Fibroblast of lung (primary cell): Measurements from ENCODE around the gene FUT4. TPM values are rescaled to one million over a fixed set of nuclear protein-coding genes. Genes with fewer than 3 reads are reported as not detected.

ENCODE experiments used
- DNase-seq, 2 donors: peaks; one replicate each; pipeline versions ENCODE4 v3.0.0 to v3.0.0-alpha.2; 2010; ENCODE audit warnings: low read depth in 2 of 2
- H2AFZ ChIP-seq: 2 replicates; pipeline ENCODE4 v1.5.1; 2012; ENCODE audit warnings: low read length, control low read depth, inconsistent platforms
- H3K27ac ChIP-seq: 2 replicates; pipeline ENCODE4 v1.5.1; 2011; ENCODE audit warnings: low read length, control low read depth; ENCODE audit not compliant: insufficient read depth
- H3K27me3 ChIP-seq: 2 replicates; pipeline ENCODE4 v1.5.1; 2011; ENCODE audit warnings: mild to moderate bottlenecking, low read length; ENCODE audit not compliant: control insufficient read depth, insufficient read depth
- H3K36me3 ChIP-seq: 2 replicates; pipeline ENCODE4 v1.5.1; 2011; ENCODE audit warnings: low read length; ENCODE audit not compliant: control insufficient read depth, insufficient read depth
- H3K4me1 ChIP-seq: 2 replicates; pipeline ENCODE4 v1.5.1; 2011; ENCODE audit warnings: low read length; ENCODE audit not compliant: control insufficient read depth, insufficient read depth; ENCODE audit errors: extremely low read depth
- H3K4me2 ChIP-seq: 2 replicates; pipeline ENCODE4 v1.5.1; 2011; ENCODE audit warnings: low read length, control low read depth; ENCODE audit not compliant: insufficient read depth; ENCODE audit errors: extremely low read depth
- H3K4me3 ChIP-seq, 4 experiments: fragments of 200-600 bp in 1 of 4; sonication (generic) in 1 of 4; replicated peaks in 1 of 4; 2 replicates each; pipeline ENCODE4 v1.5.1; 2011 to 2016; ENCODE audit warnings: low read length in 4 of 4, low read depth in 3 of 4, mild to moderate bottlenecking in 3 of 4, control low read depth in 2 of 4, inconsistent platforms in 1 of 4, mixed read lengths in 1 of 4; ENCODE audit not compliant: insufficient read depth in 1 of 4; ENCODE audit errors: control extremely low read depth in 1 of 4
- H3K79me2 ChIP-seq: 2 replicates; pipeline ENCODE4 v1.5.1; 2012; ENCODE audit warnings: mild to moderate bottlenecking, low read length, inconsistent platforms; ENCODE audit not compliant: control insufficient read depth, insufficient read depth
- H3K9ac ChIP-seq: 2 replicates; pipeline ENCODE4 v1.5.1; 2011; ENCODE audit warnings: mild to moderate bottlenecking, low read length, control low read depth; ENCODE audit not compliant: insufficient read depth
- H3K9me3 ChIP-seq: 2 replicates; pipeline ENCODE4 v1.5.1; 2012; ENCODE audit warnings: low read depth, low read length; ENCODE audit not compliant: control insufficient read depth, insufficient read depth
- H4K20me1 ChIP-seq: 2 replicates; pipeline ENCODE4 v1.5.1; 2011; ENCODE audit warnings: low read length; ENCODE audit not compliant: control insufficient read depth, insufficient read depth; ENCODE audit errors: extremely low read depth
- CTCF ChIP-seq, 2 donors: IDR thresholded peaks in 1 of 2; conservative IDR thresholded peaks in 1 of 2; 1 replicate in 1 of 2; 2 replicates in 1 of 2; pipeline ENCODE4 v1.5.1; 2011 to 2012; ENCODE audit warnings: low read length in 2 of 2, control low read depth in 1 of 2, inconsistent platforms in 1 of 2, low read depth in 1 of 2, mild to moderate bottlenecking in 1 of 2
- EZH2 ChIP-seq: IDR thresholded peaks from 2 replicates; pipeline ENCODE4 v1.5.1; 2012; ENCODE audit warnings: low read length, control low read depth, mild to moderate bottlenecking; ENCODE audit errors: missing control alignments
- polyA minus RNA-seq: library from RNA; depleted of rRNA, polyadenylated mRNA; stranded (reverse); fragments of >200 nt; gene quantifications from 2 replicates; pipeline ENCODE4 v1.2.3, GENCODE V29; 2011; ENCODE audit warnings: low replicate concordance
- polyA plus RNA-seq, 2 donors: library from polyadenylated mRNA; depleted of rRNA in 1 of 2; stranded (reverse) in 1 of 2; unstranded in 1 of 2; fragments of >200 nt; gene quantifications; 2 replicates each; pipeline ENCODE4 v1.2.1, GENCODE V29; 2011 to 2012; ENCODE audit warnings: missing spikeins in 1 of 2
- total RNA-seq: library from RNA; depleted of rRNA; stranded (reverse); fragments of >200 nt; gene quantifications from 2 replicates; pipeline ENCODE4 v1.2.1, GENCODE V29; 2014

The FUT4 gene
- 5.1 and 5.4 TPM in 2 replicates for total RNA-seq
- polyA plus RNA-seq, result 2.7 and 2.8 TPM in 2 replicates
- polyA plus RNA-seq (2012), result 2.5 and 2.7 TPM in 2 replicates
- polyA minus RNA-seq, result 0.75 and 0.93 TPM in 2 replicates

GRCh38 chr11:94543695-94544645, at the start of gene FUT4:
Gene FUT4 (plus strand): TSS chr11:94543921. CDS start chr11:94544134, 213 bp downstream.
- Histone ChIP-seq H3K4me2 (peak within 1 kb of the TSS; percentile 72), H4K20me1 (no peaks in the 10 kb centered on the region), H3K36me3 (no peaks in the 10 kb centered on the region), H3K27me3 (no peaks in the 10 kb centered on the region), H3K79me2 (peaks cover 13% of the 10 kb centered on the region), H3K9ac (peak within 1 kb of the TSS; percentile 95), H3K4me1 (no peaks in the 10 kb centered on the region), H3K4me3 (peak within 1 kb of the TSS; percentile 49 to 69 (median 53)), H3K27ac (peak within 1 kb of the TSS; percentile 92), H3K9me3 (no peaks in the 10 kb centered on the region), H2AFZ (peak within 1 kb of the TSS; percentile 84)
- peak; percentile 79 to 85 for DNase-seq
- no peak for TF ChIP-seq EZH2

- Histone ChIP-seq H3K9me3 (no peaks in the 10 kb centered on the region), H3K4me2 (peak overlapping the region; percentile 77), H3K36me3 (peaks cover 4% of the 10 kb centered on the region), H3K79me2 (peaks cover 10% of the 10 kb centered on the region), H3K9ac (peak overlapping the region; percentile 86), H4K20me1 (no peaks in the 10 kb centered on the region), H3K4me1 (peaks cover 2% of the 10 kb centered on the region), H2AFZ (peak overlapping the region; percentile 79), H3K4me3 (peak overlapping the region; percentile 90 to 95 (median 93)), H3K27ac (peak overlapping the region; percentile 81), H3K27me3 (no peaks in the 10 kb centered on the region)
- no peak for DNase-seq
- TF ChIP-seq CTCF (conservative IDR thresholded peaks at IDR 0.05 in 1 of 2, IDR thresholded peaks at IDR 0.05 in 1 of 2; ENCODE audit: low read depth in 1 of 2, low read length in 2 of 2) (no peak), EZH2 (no peak)
Observed at GRCh38 chr11:94494126-94494680, 49.5 kb upstream of the FUT4 start.

- no peak for DNase-seq
- Histone ChIP-seq H3K27ac (no peak overlapping the region), H3K4me1 (peaks cover 2% of the 10 kb centered on the region), H4K20me1 (no peaks in the 10 kb centered on the region), H3K36me3 (peaks cover 8% of the 10 kb centered on the region), H3K4me2 (no peak overlapping the region), H3K9ac (no peak overlapping the region), H3K27me3 (no peaks in the 10 kb centered on the region), H3K4me3 (no peak overlapping the region), H2AFZ (no peak overlapping the region), H3K9me3 (no peaks in the 10 kb centered on the region), H3K79me2 (no peaks in the 10 kb centered on the region)
- TF ChIP-seq CTCF (conservative IDR thresholded peaks at IDR 0.05 in 1 of 2, IDR thresholded peaks at IDR 0.05 in 1 of 2; ENCODE audit: low read depth in 1 of 2, low read length in 2 of 2) (no peak), EZH2 (no peak)
Observed at GRCh38 chr11:94500181-94500580, 43.5 kb upstream of the FUT4 start.
